GM23338 (cell line): ENCODE measurements around the gene TNFRSF11A. TPM values are rescaled to one million over a fixed set of nuclear protein-coding genes. Genes with fewer than 3 reads are reported as not detected.
A peak's percentile ranks its signal among the peaks of the same experiment; 100 is the strongest.

Source experiments
- ATAC-seq: fragments of 200-7000 bp; cut with Tn5 transposase; 3 replicates; pipeline ENCODE4 v1.9.1; 2020
- DNase-seq: peaks from one replicate; pipeline ENCODE4 v3.0.0-alpha.2; 2015; ENCODE audit warnings: low spot score
- H2AFZ ChIP-seq: fragments of 200-600 bp; sonication (generic); 2 replicates; pipeline ENCODE4 v1.8.0; 2016; ENCODE audit warnings: antibody characterized with exemption, mild to moderate bottlenecking, moderate library complexity
- H3F3A ChIP-seq: fragments of 200-600 bp; sonication (generic); replicated peaks from 2 replicates; pipeline ENCODE4 v1.8.0; 2017; ENCODE audit warnings: antibody characterized with exemption, mixed run types, low read depth
- H3K27ac ChIP-seq: fragments of 200-600 bp; sonication (generic); 2 replicates; pipeline ENCODE4 v1.6.1; 2016; ENCODE audit warnings: low read depth
- H3K27me3 ChIP-seq: fragments of 200-600 bp; sonication (generic); 2 replicates; pipeline ENCODE4 v1.8.0; 2016; ENCODE audit warnings: mild to moderate bottlenecking, mixed run types, moderate library complexity; ENCODE audit not compliant: insufficient read depth
- H3K36me3 ChIP-seq: fragments of 200-600 bp; sonication (generic); 2 replicates; pipeline ENCODE4 v1.8.0; 2016; ENCODE audit warnings: mild to moderate bottlenecking; ENCODE audit not compliant: insufficient read depth
- H3K4me1 ChIP-seq: fragments of 200-600 bp; sonication (generic); 2 replicates; pipeline ENCODE4 v1.8.0; 2016; ENCODE audit warnings: mild to moderate bottlenecking, moderate library complexity; ENCODE audit not compliant: insufficient read depth
- H3K4me2 ChIP-seq: fragments of 200-600 bp; sonication (generic); 2 replicates; pipeline ENCODE4 v1.7.1; 2017; ENCODE audit warnings: mixed run types
- H3K4me3 ChIP-seq: fragments of 200-600 bp; sonication (generic); 2 replicates; pipeline ENCODE4 v1.6.1; 2016; ENCODE audit warnings: mixed run types
- H3K79me2 ChIP-seq: fragments of 200-600 bp; sonication (generic); replicated peaks from 2 replicates; pipeline ENCODE4 v1.8.0; 2017; ENCODE audit warnings: mild to moderate bottlenecking; ENCODE audit not compliant: insufficient read depth
- H3K9me2 ChIP-seq: fragments of 200-600 bp; sonication (generic); 2 replicates; pipeline ENCODE4 v1.8.0; 2017; ENCODE audit not compliant: insufficient read depth
- H4K20me1 ChIP-seq: fragments of 200-600 bp; sonication (generic); replicated peaks from 2 replicates; pipeline ENCODE4 v1.8.0; 2017; ENCODE audit warnings: mild to moderate bottlenecking; ENCODE audit not compliant: insufficient read depth
- H3K27ac Mint-ChIP-seq: 2 replicates; pipeline ENCODE4 v1.8.0; 2020; ENCODE audit warnings: inconsistent platforms, mild to moderate bottlenecking, moderate library complexity, mixed read lengths
- H3K27me3 Mint-ChIP-seq: 3 replicates; pipeline ENCODE4 v1.8.0; 2022; ENCODE audit warnings: low read depth, mild to moderate bottlenecking, moderate library complexity, mixed read lengths, inconsistent platforms; ENCODE audit not compliant: insufficient read depth, poor library complexity
- H3K36me3 Mint-ChIP-seq: 3 replicates; pipeline ENCODE4 v1.8.0; 2021; ENCODE audit warnings: low read depth, mild to moderate bottlenecking, inconsistent platforms, moderate library complexity, mixed read lengths
- H3K4me1 Mint-ChIP-seq: 3 replicates; pipeline ENCODE4 v1.8.0; 2020; ENCODE audit warnings: mild to moderate bottlenecking, inconsistent platforms, mixed read lengths
- H3K4me3 Mint-ChIP-seq: 3 replicates; pipeline ENCODE4 v1.8.0; 2021; ENCODE audit warnings: moderate library complexity, mild to moderate bottlenecking, inconsistent platforms, mixed read lengths
- H3K9me3 Mint-ChIP-seq: 3 replicates; pipeline ENCODE4 v1.8.0; 2020; ENCODE audit warnings: moderate library complexity, mild to moderate bottlenecking, inconsistent platforms, mixed read lengths
- CREB1 ChIP-seq: fragments of 250-450 bp; sonication (Bioruptor Pico); IDR thresholded peaks from 2 replicates; pipeline ENCODE4 v1.5.0; 2020; ENCODE audit warnings: low read depth, mild to moderate bottlenecking, moderate library complexity
- CTCF ChIP-seq, 2 experiments: fragments of 200-600 bp in 1 of 2; sonication (generic) in 1 of 2; conservative IDR thresholded peaks; 2 replicates each; pipeline versions ENCODE4 v1.5.1 to v1.6.1; 2016 to 2017; ENCODE audit warnings: antibody characterized with exemption in 2 of 2, low read depth in 2 of 2, mild to moderate bottlenecking in 2 of 2, moderate library complexity in 1 of 2
- REST ChIP-seq: IDR thresholded peaks from one replicate; pipeline ENCODE4 v1.6.1; 2018; ENCODE audit warnings: antibody characterized with exemption; ENCODE audit not compliant: unreplicated experiment
- polyA plus RNA-seq: library from polyadenylated mRNA; unstranded; fragments of >200 nt; fragmentation: Nextera tagmentation; extraction: Ambion mirVana; gene quantifications from 2 replicates; pipeline ENCODE4 v1.2.1, GENCODE V29; 2016
- total RNA-seq: library from RNA; depleted of rRNA; stranded (reverse); fragments of >200 nt; shearing (Covaris generic); gene quantifications from 2 replicates; pipeline ENCODE4 v1.2.3, GENCODE V29; 2014
- TF ChIP-seq, protein P1 (sequence below): fragments of 250-450 bp; sonication (Bioruptor Pico); IDR thresholded peaks from 2 replicates; pipeline ENCODE4 v1.5.0; 2020; ENCODE audit warnings: mild to moderate bottlenecking, moderate library complexity

Gene TNFRSF11A
- total and polyA plus RNA-seq, 2 experiments from 2014 or later: 3.8 to 7.3 TPM

GRCh38 chr18:62399276-62399675 lies 74.2 kb downstream of the TNFRSF11A start (continued):
- TF ChIP-seq, protein P1, sequence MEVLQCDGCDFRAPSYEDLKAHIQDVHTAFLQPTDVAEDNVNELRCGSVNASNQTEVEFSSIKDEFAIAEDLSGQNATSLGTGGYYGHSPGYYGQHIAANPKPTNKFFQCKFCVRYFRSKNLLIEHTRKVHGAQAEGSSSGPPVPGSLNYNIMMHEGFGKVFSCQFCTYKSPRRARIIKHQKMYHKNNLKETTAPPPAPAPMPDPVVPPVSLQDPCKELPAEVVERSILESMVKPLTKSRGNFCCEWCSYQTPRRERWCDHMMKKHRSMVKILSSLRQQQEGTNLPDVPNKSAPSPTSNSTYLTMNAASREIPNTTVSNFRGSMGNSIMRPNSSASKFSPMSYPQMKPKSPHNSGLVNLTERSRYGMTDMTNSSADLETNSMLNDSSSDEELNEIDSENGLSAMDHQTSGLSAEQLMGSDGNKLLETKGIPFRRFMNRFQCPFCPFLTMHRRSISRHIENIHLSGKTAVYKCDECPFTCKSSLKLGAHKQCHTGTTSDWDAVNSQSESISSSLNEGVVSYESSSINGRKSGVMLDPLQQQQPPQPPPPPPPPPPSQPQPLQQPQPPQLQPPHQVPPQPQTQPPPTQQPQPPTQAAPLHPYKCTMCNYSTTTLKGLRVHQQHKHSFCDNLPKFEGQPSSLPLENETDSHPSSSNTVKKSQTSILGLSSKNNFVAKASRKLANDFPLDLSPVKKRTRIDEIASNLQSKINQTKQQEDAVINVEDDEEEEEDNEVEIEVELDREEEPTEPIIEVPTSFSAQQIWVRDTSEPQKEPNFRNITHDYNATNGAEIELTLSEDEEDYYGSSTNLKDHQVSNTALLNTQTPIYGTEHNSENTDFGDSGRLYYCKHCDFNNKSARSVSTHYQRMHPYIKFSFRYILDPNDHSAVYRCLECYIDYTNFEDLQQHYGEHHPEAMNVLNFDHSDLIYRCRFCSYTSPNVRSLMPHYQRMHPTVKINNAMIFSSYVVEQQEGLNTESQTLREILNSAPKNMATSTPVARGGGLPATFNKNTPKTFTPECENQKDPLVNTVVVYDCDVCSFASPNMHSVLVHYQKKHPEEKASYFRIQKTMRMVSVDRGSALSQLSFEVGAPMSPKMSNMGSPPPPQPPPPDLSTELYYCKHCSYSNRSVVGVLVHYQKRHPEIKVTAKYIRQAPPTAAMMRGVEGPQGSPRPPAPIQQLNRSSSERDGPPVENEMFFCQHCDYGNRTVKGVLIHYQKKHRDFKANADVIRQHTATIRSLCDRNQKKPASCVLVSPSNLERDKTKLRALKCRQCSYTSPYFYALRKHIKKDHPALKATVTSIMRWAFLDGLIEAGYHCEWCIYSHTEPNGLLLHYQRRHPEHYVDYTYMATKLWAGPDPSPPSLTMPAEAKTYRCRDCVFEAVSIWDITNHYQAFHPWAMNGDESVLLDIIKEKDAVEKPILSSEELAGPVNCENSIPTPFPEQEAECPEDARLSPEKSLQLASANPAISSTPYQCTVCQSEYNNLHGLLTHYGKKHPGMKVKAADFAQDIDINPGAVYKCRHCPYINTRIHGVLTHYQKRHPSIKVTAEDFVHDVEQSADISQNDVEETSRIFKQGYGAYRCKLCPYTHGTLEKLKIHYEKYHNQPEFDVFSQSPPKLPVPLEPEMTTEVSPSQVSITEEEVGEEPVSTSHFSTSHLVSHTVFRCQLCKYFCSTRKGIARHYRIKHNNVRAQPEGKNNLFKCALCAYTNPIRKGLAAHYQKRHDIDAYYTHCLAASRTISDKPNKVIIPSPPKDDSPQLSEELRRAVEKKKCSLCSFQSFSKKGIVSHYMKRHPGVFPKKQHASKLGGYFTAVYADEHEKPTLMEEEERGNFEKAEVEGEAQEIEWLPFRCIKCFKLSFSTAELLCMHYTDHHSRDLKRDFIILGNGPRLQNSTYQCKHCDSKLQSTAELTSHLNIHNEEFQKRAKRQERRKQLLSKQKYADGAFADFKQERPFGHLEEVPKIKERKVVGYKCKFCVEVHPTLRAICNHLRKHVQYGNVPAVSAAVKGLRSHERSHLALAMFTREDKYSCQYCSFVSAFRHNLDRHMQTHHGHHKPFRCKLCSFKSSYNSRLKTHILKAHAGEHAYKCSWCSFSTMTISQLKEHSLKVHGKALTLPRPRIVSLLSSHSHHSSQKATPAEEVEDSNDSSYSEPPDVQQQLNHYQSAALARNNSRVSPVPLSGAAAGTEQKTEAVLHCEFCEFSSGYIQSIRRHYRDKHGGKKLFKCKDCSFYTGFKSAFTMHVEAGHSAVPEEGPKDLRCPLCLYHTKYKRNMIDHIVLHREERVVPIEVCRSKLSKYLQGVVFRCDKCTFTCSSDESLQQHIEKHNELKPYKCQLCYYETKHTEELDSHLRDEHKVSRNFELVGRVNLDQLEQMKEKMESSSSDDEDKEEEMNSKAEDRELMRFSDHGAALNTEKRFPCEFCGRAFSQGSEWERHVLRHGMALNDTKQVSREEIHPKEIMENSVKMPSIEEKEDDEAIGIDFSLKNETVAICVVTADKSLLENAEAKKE (CRISPR knock-in tag): no peak
- TF ChIP-seq CREB1: no peak

DNA sequence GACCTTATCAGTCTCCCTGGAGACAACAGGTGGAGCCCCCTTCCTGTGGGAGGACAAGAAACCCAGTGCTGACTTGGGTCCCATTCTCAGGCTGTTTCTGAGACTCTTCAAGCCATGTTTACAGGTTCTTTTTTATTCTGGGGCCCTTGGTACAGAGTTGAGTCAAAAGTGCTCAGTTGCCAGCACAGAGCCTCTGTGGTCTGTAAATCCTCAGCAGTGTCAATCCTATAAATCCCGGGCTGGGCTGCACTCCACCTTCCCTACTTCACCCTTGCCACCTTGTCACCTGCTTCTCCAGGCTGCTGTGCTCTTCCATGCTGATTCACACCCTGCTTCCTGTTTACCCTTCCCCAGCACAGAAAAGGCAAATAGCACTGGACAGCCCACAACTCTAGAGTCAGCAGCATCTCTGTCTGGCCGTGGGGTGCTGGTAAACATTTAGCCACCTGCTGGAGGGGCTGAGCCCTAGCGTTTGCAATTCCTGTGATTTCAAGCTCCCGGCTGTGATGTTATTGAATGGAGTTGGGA lies 74.7 kb downstream of the TNFRSF11A start:
- Mint-ChIP-seq H3K27me3 (peaks cover 1% of the 10 kb centered on the region), H3K4me3 (no peak overlapping the region), H3K36me3 (peaks cover 10% of the 10 kb centered on the region), H3K4me1 (peaks cover 15% of the 10 kb centered on the region), H3K9me3 (peaks cover 17% of the 10 kb centered on the region), H3K27ac (no peak overlapping the region)
- Histone ChIP-seq H3K36me3 (no peaks in the 10 kb centered on the region), H3K27me3 (no peaks in the 10 kb centered on the region), H4K20me1 (no peaks in the 10 kb centered on the region), H3K4me1 (peaks cover 34% of the 10 kb centered on the region), H3K9me2 (peaks cover 15% of the 10 kb centered on the region), H3K4me2 (peak overlapping the region; percentile 28; the same call in 1 of the 2 replicates), H3K4me3 (no peak overlapping the region), H3F3A (no peaks in the 10 kb centered on the region), H3K27ac (no peak overlapping the region), H2AFZ (peak overlapping the region; percentile 52; the same call in 1 of the 2 replicates), H3K79me2 (no peaks in the 10 kb centered on the region)
- TF ChIP-seq CTCF (conservative IDR thresholded peaks at IDR 0.05; ENCODE audit: low read depth in 2 of 2) (peak; percentile 60 to 62), REST (no peak)
- peak; percentile 95 for ATAC-seq
- peak; percentile 79 for DNase-seq
